PC-3 (cell line): Measurements from ENCODE around the gene USP38.
"Not testable (repeated sequence)": the region's sequence is repeated elsewhere in the genome, so short reads cannot be mapped to it uniquely, and the experiment has no call there.

Experiments
- CTCF ChIP-seq: fragments of 300-600 bp; sonication (generic); conservative IDR thresholded peaks from 2 replicates; pipeline ENCODE4 v1.5.1; 2017; ENCODE audit warnings: antibody characterized with exemption, low read depth, mild to moderate bottlenecking, low read length
- EZH2 ChIP-seq: fragments of 300-600 bp; sonication (generic); IDR thresholded peaks from one replicate; pipeline ENCODE4 v1.6.1; 2017; ENCODE audit warnings: antibody characterized with exemption, mild to moderate bottlenecking, low read length; ENCODE audit not compliant: unreplicated experiment

- not testable (repeated sequence) for TF ChIP-seq CTCF, EZH2
Measured at GRCh38 chr4:143237195-143237594, 52.5 kb downstream of the USP38 start.
